Caco-2 (cell line): ENCODE data around the gene CST2. TPM values are rescaled to one million over a fixed set of nuclear protein-coding genes. Genes with fewer than 3 reads are reported as not detected.

Experiments used
- BruUV-seq: library from RNA; stranded (reverse); fragments of 400-500 nt; replicated peaks from 2 replicates; lab custom pipeline; 2021; lab: Mats Ljungman, UMichigan
- CTCF ChIA-PET: fragments of 300-600 bp; sonication (Branson Sonifier 250); formaldehyde crosslinking; loops from one replicate; lab custom pipeline; 2022; ENCODE audit warnings: antibody characterized with exemption; lab: Charles Lee
- POLR2A ChIA-PET: fragments of 300-600 bp; sonication (Branson Sonifier 250); formaldehyde crosslinking; loops from one replicate; lab custom pipeline; 2022; ENCODE audit warnings: antibody characterized with exemption; lab: Charles Lee
- DNase-seq, 2 experiments: peaks; one replicate each; pipeline versions ENCODE4 v3.0.0 to v3.0.0-alpha.2; 2020 to 2022
- H3K27me3 ChIP-seq: replicated peaks from 2 replicates; pipeline ENCODE4 v1.6.0; 2011; ENCODE audit warnings: low read length; ENCODE audit not compliant: control insufficient read depth, insufficient read depth
- H3K36me3 ChIP-seq: 2 replicates; pipeline ENCODE4 v1.5.1; 2011; ENCODE audit warnings: low read length; ENCODE audit not compliant: control insufficient read depth, insufficient read depth
- H3K4me1 ChIP-seq: fragments of 250-450 bp; sonication (Bioruptor Pico); 2 replicates; pipeline ENCODE4 v1.5.1; 2020; ENCODE audit warnings: mild to moderate bottlenecking
- H3K4me3 ChIP-seq: 2 replicates; pipeline ENCODE4 v1.5.1; 2011; ENCODE audit warnings: low read depth, mild to moderate bottlenecking, control low read depth, low read length
- H3K9me3 ChIP-seq: fragments of 250-450 bp; sonication (Bioruptor Pico); 2 replicates; pipeline ENCODE4 v1.5.1; 2020; ENCODE audit warnings: mild to moderate bottlenecking, moderate library complexity
- H3K27ac Mint-ChIP-seq: one replicate; pipeline ENCODE4 v1.8.0; 2022; ENCODE audit warnings: mixed read lengths; ENCODE audit not compliant: unreplicated experiment
- H3K27me3 Mint-ChIP-seq: one replicate; pipeline ENCODE4 v1.8.0; 2022; ENCODE audit warnings: mixed read lengths; ENCODE audit not compliant: insufficient read depth, unreplicated experiment
- H3K36me3 Mint-ChIP-seq: one replicate; pipeline ENCODE4 v1.8.0; 2022; ENCODE audit warnings: mild to moderate bottlenecking, mixed read lengths; ENCODE audit not compliant: insufficient read depth, unreplicated experiment
- H3K4me1 Mint-ChIP-seq: one replicate; pipeline ENCODE4 v1.8.0; 2022; ENCODE audit warnings: low read depth, mixed read lengths; ENCODE audit not compliant: unreplicated experiment
- H3K4me3 Mint-ChIP-seq: one replicate; pipeline ENCODE4 v1.8.0; 2022; ENCODE audit warnings: mild to moderate bottlenecking, moderate library complexity, mixed read lengths; ENCODE audit not compliant: unreplicated experiment
- H3K9me3 Mint-ChIP-seq: one replicate; pipeline ENCODE4 v1.8.0; 2022; ENCODE audit warnings: mixed read lengths; ENCODE audit not compliant: unreplicated experiment
- CTCF ChIP-seq, 2 experiments: fragments of 200-600 bp in 1 of 2; IDR thresholded peaks; 1 replicate in 1 of 2; 2 replicates in 1 of 2; pipeline versions ENCODE4 v1.5.1 to v1.8.0; 2011 to 2022; ENCODE audit warnings: antibody characterized with exemption in 1 of 2, control low read depth in 1 of 2, inconsistent platforms in 1 of 2, low read depth in 1 of 2, low read length in 1 of 2, mild to moderate bottlenecking in 1 of 2, moderate library complexity in 1 of 2; ENCODE audit not compliant: insufficient read depth in 1 of 2, severe bottlenecking in 1 of 2, unreplicated experiment in 1 of 2
- intact Hi-C: fragments of 100-400 bp; cut with micrococcal nuclease; formaldehyde crosslinking; loops from one replicate; pipeline ENCODE4 v1.10.0; 2022; ENCODE audit not compliant: unreplicated experiment
- total RNA-seq: library from RNA; stranded (reverse); gene quantifications from 2 replicates; pipeline ENCODE4 v1.2.3, GENCODE V29; 2022

The CST2 gene
- total RNA-seq, 1 experiment from 2014 or later: not detected

- Histone ChIP-seq H3K4me3 (no peak overlapping the region), H3K4me1 (0 out of 2 replicates have a peak, but pooled peaks cover 7% of the 10 kb centered on the region), H3K9me3 (no peaks in the 10 kb centered on the region; the same call in 1 of the 2 replicates), H3K36me3 (no peaks in the 10 kb centered on the region), H3K27me3 (no peaks in the 10 kb centered on the region)
- Mint-ChIP-seq H3K4me3 (no peak overlapping the region), H3K9me3 (no peaks in the 10 kb centered on the region), H3K4me1 (no peaks in the 10 kb centered on the region), H3K36me3 (no peaks in the 10 kb centered on the region), H3K27me3 (peaks cover 7% of the 10 kb centered on the region), H3K27ac (no peak overlapping the region)
- TF ChIP-seq CTCF (IDR thresholded peaks at IDR 0.05; ENCODE audit: insufficient read depth in 1 of 2, low read depth in 1 of 2, low read length in 1 of 2, severe bottlenecking in 1 of 2, unreplicated experiment in 1 of 2): no peak
- ChIA-PET CTCF (no interaction called here), POLR2A (no interaction called here)
- no TSS peak for BruUV-seq
- no peak for DNase-seq
- intact Hi-C loops: no loop called here
These were observed 31.6 kb upstream of the CST2 start for GRCh38 chr20:23857962-23858595.

GRCh38 chr20:23856736-23857135 is 30.2 kb upstream of the CST2 start:
- H3K4me3 ChIP-seq: no peak overlapping the region
- Mint-ChIP-seq H3K27me3 (peaks cover 7% of the 10 kb centered on the region), H3K9me3 (no peaks in the 10 kb centered on the region), H3K4me3 (no peak overlapping the region), H3K27ac (no peak overlapping the region), H3K36me3 (no peaks in the 10 kb centered on the region), H3K4me1 (no peaks in the 10 kb centered on the region)
- H3K9me3 ChIP-seq: no peaks in the 10 kb centered on the region
- H3K36me3 ChIP-seq: no peaks in the 10 kb centered on the region
- POLR2A ChIA-PET: no interaction called here
- DNase-seq: no peak
- no peak for TF ChIP-seq CTCF (IDR thresholded peaks at IDR 0.05; ENCODE audit: insufficient read depth in 1 of 2, low read depth in 1 of 2, low read length in 1 of 2, severe bottlenecking in 1 of 2, unreplicated experiment in 1 of 2)
- CTCF ChIA-PET: no interaction called here
- no peaks in the 10 kb centered on the region for H3K27me3 ChIP-seq
- intact Hi-C loops: no loop called here
- H3K4me1 ChIP-seq: 0 out of 2 replicates have a peak, but pooled peaks cover 5% of the 10 kb centered on the region
- no TSS peak for BruUV-seq

DNA sequence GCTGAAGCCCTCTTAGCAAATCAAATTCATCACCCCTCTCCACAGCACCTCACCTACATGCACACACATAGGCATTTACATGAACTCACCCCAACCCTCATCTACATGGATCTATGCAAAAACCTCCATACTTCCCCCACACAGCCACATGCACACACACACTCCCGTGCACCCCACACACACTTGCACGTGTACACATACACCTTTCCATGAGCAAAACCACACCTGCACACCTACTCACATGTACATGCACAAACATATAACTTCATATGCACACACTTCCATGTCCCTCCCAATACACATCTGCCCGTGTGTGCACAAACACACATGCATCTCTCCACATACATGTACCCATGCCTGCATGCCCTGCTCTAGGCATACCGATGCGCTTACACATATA is 29.7 kb upstream of the CST2 start:
- no peaks in the 10 kb centered on the region for H3K27me3 ChIP-seq
- Mint-ChIP-seq H3K27me3 (peaks cover 7% of the 10 kb centered on the region), H3K9me3 (no peaks in the 10 kb centered on the region), H3K36me3 (no peaks in the 10 kb centered on the region), H3K27ac (no peak overlapping the region), H3K4me1 (no peaks in the 10 kb centered on the region), H3K4me3 (no peak overlapping the region)
- no peak overlapping the region for H3K4me3 ChIP-seq
- no peaks in the 10 kb centered on the region for H3K9me3 ChIP-seq
- ChIA-PET POLR2A (no interaction called here), CTCF (no interaction called here)
- intact Hi-C loops: no loop called here
- no peaks in the 10 kb centered on the region for H3K36me3 ChIP-seq
- TF ChIP-seq CTCF (IDR thresholded peaks at IDR 0.05; ENCODE audit: insufficient read depth in 1 of 2, low read depth in 1 of 2, low read length in 1 of 2, severe bottlenecking in 1 of 2, unreplicated experiment in 1 of 2): no peak
- no peak for DNase-seq
- no peaks in the 10 kb centered on the region for H3K4me1 ChIP-seq
- BruUV-seq: no TSS peak
